DND-41 (cell line): Measurements from ENCODE around the gene SRSF10.
"Not testable (repeated sequence)": the region's sequence is repeated elsewhere in the genome, so short reads cannot be mapped to it uniquely, and the experiment has no call there.

Experiments used
- ATAC-seq: fragments of 200-7000 bp; cut with Tn5 transposase; 3 replicates; pipeline ENCODE4 v1.9.1; 2021; ENCODE audit warnings: low read depth; ENCODE audit not compliant: insufficient read depth
- DNase-seq: peaks from one replicate; pipeline ENCODE4 v3.0.0-alpha.2; 2020
- H2AFZ ChIP-seq: 2 replicates; pipeline ENCODE4 v1.6.0; 2012; ENCODE audit warnings: low read depth, low read length
- H3K27ac ChIP-seq: 2 replicates; pipeline ENCODE4 v1.5.1; 2012; ENCODE audit warnings: low read length, inconsistent platforms
- H3K27me3 ChIP-seq: fragments of 200-600 bp; sonication (generic); 2 replicates; pipeline ENCODE4 v1.6.0; 2012; ENCODE audit warnings: low read length, mild to moderate bottlenecking, inconsistent platforms; ENCODE audit not compliant: insufficient read depth, poor library complexity
- H3K36me3 ChIP-seq: 2 replicates; pipeline ENCODE4 v1.5.1; 2012; ENCODE audit warnings: low read length, inconsistent platforms; ENCODE audit not compliant: insufficient read depth
- H3K4me1 ChIP-seq: 2 replicates; pipeline ENCODE4 v1.5.1; 2012; ENCODE audit warnings: mild to moderate bottlenecking, low read length; ENCODE audit not compliant: insufficient read depth
- H3K4me2 ChIP-seq: 2 replicates; pipeline ENCODE4 v1.6.0; 2012; ENCODE audit warnings: mild to moderate bottlenecking, moderate library complexity, low read length, inconsistent platforms; ENCODE audit not compliant: insufficient read depth
- H3K4me3 ChIP-seq, 2 experiments: fragments of 200-600 bp in 1 of 2; shearing (Covaris generic) in 1 of 2; 2 replicates each; pipeline ENCODE4 v1.5.1; 2012 to 2016; ENCODE audit warnings: inconsistent platforms in 2 of 2, low read length in 2 of 2, mild to moderate bottlenecking in 2 of 2, low read depth in 1 of 2, moderate library complexity in 1 of 2
- H3K79me2 ChIP-seq: 2 replicates; pipeline ENCODE4 v1.6.0; 2012; ENCODE audit warnings: low read length, inconsistent platforms; ENCODE audit not compliant: insufficient read depth
- H3K9ac ChIP-seq: 2 replicates; pipeline ENCODE4 v1.6.0; 2012; ENCODE audit warnings: low read depth, mild to moderate bottlenecking, inconsistent platforms, low read length, moderate library complexity
- H3K9me3 ChIP-seq: 2 replicates; pipeline ENCODE4 v1.5.1; 2012; ENCODE audit warnings: low read length, moderate library complexity, mild to moderate bottlenecking, inconsistent platforms; ENCODE audit not compliant: insufficient read depth, severe bottlenecking
- H4K20me1 ChIP-seq: 2 replicates; pipeline ENCODE4 v1.6.0; 2012; ENCODE audit warnings: low read length; ENCODE audit not compliant: insufficient read depth
- EZH2 ChIP-seq: IDR thresholded peaks from 3 replicates; pipeline ENCODE4 v1.6.1; 2012; ENCODE audit warnings: borderline replicate concordance, low read depth, mild to moderate bottlenecking, moderate library complexity, low read length, inconsistent platforms; ENCODE audit not compliant: severe bottlenecking
- TF ChIP-seq, protein P1 (sequence below): IDR thresholded peaks from 2 replicates; pipeline ENCODE4 v1.5.1; 2012; ENCODE audit warnings: borderline replicate concordance, low read length, moderate library complexity, mild to moderate bottlenecking; ENCODE audit not compliant: poor library complexity, severe bottlenecking; ENCODE audit errors: extremely low read depth

Gene SRSF10

GRCh38 chr1:24015221-24016210 lies 35.4 kb upstream of the SRSF10 start:
- Histone ChIP-seq H3K36me3 (no peaks in the 10 kb centered on the region), H3K9ac (no peak overlapping the region), H3K27ac (no peak overlapping the region), H3K9me3 (no peaks in the 10 kb centered on the region), H3K4me1 (no peaks in the 10 kb centered on the region), H3K4me2 (no peak overlapping the region), H4K20me1 (no peaks in the 10 kb centered on the region), H2AFZ (no peak overlapping the region), H3K79me2 (no peaks in the 10 kb centered on the region), H3K4me3 (no peak overlapping the region), H3K27me3 (peaks cover 6% of the 10 kb centered on the region)
- ATAC-seq: no peak
- TF ChIP-seq, protein P1, sequence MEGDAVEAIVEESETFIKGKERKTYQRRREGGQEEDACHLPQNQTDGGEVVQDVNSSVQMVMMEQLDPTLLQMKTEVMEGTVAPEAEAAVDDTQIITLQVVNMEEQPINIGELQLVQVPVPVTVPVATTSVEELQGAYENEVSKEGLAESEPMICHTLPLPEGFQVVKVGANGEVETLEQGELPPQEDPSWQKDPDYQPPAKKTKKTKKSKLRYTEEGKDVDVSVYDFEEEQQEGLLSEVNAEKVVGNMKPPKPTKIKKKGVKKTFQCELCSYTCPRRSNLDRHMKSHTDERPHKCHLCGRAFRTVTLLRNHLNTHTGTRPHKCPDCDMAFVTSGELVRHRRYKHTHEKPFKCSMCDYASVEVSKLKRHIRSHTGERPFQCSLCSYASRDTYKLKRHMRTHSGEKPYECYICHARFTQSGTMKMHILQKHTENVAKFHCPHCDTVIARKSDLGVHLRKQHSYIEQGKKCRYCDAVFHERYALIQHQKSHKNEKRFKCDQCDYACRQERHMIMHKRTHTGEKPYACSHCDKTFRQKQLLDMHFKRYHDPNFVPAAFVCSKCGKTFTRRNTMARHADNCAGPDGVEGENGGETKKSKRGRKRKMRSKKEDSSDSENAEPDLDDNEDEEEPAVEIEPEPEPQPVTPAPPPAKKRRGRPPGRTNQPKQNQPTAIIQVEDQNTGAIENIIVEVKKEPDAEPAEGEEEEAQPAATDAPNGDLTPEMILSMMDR: no peak
- TF ChIP-seq EZH2: no peak
- DNase-seq: no peak

GRCh38 chr1:24012878-24013277 lies 32.8 kb upstream of the SRSF10 start:
- not testable (repeated sequence) for H3K4me3 ChIP-seq, H3K36me3 ChIP-seq, H3K79me2 ChIP-seq, H3K27ac ChIP-seq, DNase-seq, H3K4me1 ChIP-seq, H3K9ac ChIP-seq, H4K20me1 ChIP-seq, H2AFZ ChIP-seq, ATAC-seq, H3K27me3 ChIP-seq, H3K4me2 ChIP-seq, H3K9me3 ChIP-seq

GRCh38 chr1:24010650-24011049 lies 30.5 kb upstream of the SRSF10 start:
- Histone ChIP-seq H3K4me2 (no peak overlapping the region), H3K79me2 (no peaks in the 10 kb centered on the region), H3K9me3 (no peaks in the 10 kb centered on the region), H3K36me3 (no peaks in the 10 kb centered on the region), H3K27me3 (peaks cover 6% of the 10 kb centered on the region), H4K20me1 (no peaks in the 10 kb centered on the region), H3K4me3 (no peak overlapping the region), H2AFZ (no peak overlapping the region), H3K4me1 (no peaks in the 10 kb centered on the region), H3K9ac (no peak overlapping the region), H3K27ac (no peak overlapping the region)
- TF ChIP-seq, protein P1: no peak
- TF ChIP-seq EZH2: no peak
- DNase-seq (no peak), ATAC-seq (no peak)

DNA sequence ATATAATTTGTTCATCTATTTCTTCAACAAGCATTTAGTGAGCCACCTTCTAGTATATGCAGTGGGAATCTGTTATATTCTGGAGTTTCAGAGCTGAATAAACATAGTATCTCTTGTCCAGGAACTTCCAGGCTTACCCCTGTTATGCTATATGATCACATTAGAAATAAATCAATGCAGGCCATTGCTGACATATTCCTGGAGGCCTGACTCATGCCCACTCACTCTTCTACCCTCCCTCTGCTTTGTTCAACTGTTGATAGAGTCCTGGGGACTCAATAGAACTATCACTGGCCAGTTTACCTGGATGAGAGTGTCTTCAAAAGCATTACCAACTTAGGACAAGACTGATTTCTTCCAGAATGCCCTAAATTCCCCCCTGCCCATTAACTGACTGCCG lies 29.3 kb upstream of the SRSF10 start:
- Histone ChIP-seq H4K20me1 (no peaks in the 10 kb centered on the region), H3K9ac (no peak overlapping the region), H3K9me3 (no peaks in the 10 kb centered on the region), H3K79me2 (no peaks in the 10 kb centered on the region), H3K4me2 (no peak overlapping the region), H2AFZ (no peak overlapping the region), H3K27me3 (no peaks in the 10 kb centered on the region), H3K36me3 (no peaks in the 10 kb centered on the region), H3K27ac (no peak overlapping the region), H3K4me3 (no peak overlapping the region), H3K4me1 (no peaks in the 10 kb centered on the region)
- DNase-seq (no peak), ATAC-seq (no peak)
- TF ChIP-seq, protein P1: no peak
- TF ChIP-seq EZH2: no peak

GRCh38 chr1:24008574-24009184 lies 28.6 kb upstream of the SRSF10 start:
- H3K27me3 ChIP-seq, H3K27ac ChIP-seq, H3K4me3 ChIP-seq, H3K79me2 ChIP-seq, ATAC-seq, H3K4me2 ChIP-seq, H2AFZ ChIP-seq, H4K20me1 ChIP-seq, DNase-seq, H3K36me3 ChIP-seq, H3K9ac ChIP-seq, H3K4me1 ChIP-seq, H3K9me3 ChIP-seq: not testable (repeated sequence)
